GM21786 (cell line): ENCODE results near the gene IL11.
"Not testable (repeated sequence)": the region's sequence is repeated elsewhere in the genome, so short reads cannot be mapped to it uniquely, and the experiment has no call there.

ENCODE experiments used
- ATAC-seq: cut with Tn5 transposase; IDR thresholded peaks from one replicate; pipeline ENCODE4 v1.9.1; 2021; ENCODE audit not compliant: unreplicated experiment

The IL11 gene

DNA sequence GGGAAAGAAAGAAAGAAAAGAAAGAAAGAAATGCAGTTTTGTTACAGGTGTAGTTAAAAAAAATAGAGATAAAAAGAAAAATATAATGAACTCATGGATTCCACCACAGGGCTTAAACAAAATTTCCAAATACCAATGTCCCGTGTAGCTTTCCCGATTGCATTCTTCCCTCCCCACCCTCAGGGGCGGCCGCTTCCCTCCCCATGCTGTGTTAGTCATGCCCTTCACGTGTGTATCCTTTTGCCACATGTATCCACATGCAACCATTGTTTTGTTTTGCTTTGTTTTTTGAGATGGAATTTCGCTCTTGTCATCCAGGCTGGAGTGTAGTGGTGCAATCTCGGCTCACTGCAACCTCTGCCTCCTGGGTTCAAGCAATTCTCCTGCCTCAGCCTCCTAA is 34.2 kb downstream of the IL11 start:
- no peak for ATAC-seq

- no peak for ATAC-seq
Measured at GRCh38 chr19:55333870-55334269, 36.4 kb downstream of the IL11 start.

- not testable (repeated sequence) for ATAC-seq
Measured at GRCh38 chr19:55329791-55330190, 40.5 kb downstream of the IL11 start.

DNA sequence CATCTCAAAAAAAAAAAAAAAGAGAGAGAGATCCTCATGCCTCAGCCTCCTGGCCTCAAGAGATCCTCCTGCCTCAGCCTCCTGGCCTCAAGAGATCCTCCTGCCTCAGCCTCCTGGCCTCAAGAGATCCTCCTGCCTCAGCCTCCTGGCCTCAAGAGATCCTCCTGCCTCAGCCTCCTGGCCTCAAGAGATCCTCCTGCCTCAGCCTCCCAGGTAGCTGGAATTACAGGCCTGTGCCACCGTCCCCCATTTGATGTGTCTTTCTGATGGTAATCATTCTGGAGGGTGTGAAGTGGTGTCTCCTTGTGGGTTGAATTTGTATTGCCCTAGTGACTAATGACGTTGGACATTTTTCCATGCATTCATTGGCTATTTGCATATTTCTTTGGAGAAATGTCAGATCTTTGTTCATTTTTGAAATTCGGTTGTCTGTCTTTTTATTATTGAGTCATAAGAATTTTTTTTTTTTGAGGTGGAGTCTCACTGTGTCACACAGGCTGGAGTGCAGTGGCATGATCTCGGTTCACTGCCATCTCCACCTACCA is 41.4 kb downstream of the IL11 start:
- ATAC-seq = not testable (repeated sequence)

DNA sequence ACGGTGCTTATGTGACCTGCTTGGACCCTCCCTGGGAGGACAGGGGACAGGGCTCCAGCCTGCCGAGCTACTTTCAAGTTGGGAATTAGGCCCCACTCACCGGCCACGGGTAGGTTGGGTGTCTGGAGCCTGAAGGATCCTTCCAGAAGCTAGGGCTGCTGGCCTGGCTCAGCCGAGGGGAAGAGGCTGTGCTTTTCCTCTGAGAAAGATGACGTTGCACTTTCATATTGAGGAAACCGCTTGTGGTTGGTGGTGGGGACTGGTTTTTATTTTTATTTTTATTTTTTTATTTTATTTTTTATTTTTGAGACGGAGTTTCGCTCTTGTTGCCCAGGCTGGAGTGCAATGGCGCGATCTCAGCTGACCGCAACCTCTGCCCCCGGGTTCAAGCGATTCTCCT is 45.1 kb downstream of the IL11 start, which contains the start of gene TMEM150B:
TSS of gene TMEM150B (minus strand) at position 170 of the 400 bp plus-strand sequence. CDS start 4,305 bp downstream, outside the sequence.
- no peak for ATAC-seq

DNA sequence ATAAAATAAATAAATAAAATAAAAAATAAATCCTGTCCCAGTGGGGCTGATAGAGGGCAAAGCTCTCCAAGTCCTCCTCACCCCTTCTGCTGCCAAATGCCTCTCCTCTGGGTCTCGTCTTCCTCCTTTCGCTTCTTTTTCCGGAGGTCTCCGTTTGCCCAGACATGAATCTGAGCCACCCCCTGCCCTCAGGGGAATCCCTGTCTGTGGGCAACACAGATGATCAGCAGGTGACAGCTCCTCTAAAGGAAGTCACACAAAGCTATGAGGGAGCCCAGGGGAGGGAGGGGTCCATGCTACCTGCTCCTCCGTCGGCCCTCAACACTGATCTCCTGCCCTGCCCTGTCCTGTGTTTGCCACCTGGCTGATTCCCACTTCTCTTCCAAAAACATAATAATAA is 45.6 kb downstream of the IL11 start:
- ATAC-seq = no peak

GRCh38 chr19:55322204-55322885 is 47.9 kb downstream of the IL11 start:
- no peak for ATAC-seq

DNA sequence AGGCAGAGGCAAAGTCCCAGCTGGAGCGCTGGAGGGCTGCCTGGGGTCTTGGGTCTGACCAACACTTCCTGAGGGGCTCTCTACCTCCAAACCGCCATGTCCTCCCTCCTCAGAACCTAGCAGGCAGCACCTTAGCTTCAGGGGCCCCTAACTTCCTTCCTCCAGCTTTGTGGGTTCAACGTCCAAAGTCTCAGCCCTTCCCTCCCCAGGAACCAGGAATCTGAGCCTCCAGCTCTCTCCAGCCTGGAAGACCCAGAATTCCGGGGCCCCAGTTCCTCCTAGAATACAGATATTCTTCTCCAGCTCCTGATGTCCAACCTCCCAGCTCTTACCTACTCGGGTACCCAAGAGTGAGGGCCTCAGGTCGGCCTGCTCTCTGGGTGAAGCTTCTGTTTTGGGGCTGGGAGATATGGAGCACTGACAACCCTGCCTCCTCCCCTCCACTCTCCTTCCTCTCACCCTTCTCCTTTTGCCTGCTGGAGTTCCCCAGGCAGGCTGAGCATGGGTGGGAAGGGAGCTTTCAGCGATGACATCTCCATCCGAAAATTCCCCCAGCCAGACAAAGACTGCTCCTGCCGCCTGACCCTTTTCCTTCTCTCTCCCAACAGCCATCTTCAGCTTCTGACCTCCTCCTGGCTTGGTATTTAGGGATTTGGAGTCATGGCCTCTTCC is 48.7 kb downstream of the IL11 start:
- no peak for ATAC-seq

DNA sequence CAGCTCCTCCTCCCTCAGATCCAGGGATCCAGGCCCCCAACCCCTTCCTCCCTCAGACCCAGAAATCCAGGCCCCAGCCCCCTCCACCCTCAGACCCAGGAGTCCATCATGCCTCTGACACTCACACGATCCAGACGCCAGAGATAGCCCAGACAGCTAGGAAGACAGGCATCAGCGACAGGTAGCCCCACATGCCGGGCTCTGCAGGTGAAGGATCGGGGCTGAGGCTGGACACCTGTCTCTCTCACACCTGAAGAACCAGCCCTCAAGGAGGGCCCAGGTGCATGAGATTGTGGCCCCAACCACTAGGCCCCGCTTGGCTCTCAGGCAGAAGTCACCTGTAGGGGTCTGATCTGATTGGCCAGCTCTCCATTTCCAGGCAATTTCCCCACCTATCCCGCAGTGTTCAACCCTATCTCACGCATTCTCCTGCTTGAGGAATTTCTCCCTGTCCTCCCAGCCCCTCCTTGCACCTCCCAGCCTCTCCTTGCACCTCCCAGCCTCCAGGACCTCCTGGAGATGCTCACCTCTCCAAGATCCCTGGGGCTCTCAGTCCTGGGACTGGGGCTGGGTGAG is 49.3 kb downstream of the IL11 start:
- no peak for ATAC-seq

DNA sequence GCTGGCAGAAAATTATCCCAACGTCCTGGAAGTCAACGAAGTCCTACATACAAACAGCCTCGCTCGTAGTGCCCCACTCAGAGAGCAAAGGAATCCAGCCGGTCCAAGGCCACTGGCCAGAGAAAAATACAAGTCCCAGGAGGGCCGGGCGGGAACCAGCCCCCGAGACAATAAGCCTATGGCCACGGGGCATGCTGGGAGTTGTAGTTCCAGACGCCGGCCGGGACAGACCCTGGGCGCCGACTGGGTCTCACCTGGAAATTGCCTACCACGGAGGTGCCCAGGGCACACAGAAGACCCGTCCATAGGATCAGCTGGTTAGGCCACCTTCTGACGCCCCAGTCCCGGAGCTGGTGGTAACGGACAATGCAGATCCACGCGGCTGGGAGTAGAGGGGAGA is 50.5 kb downstream of the IL11 start:
- ATAC-seq = no peak

DNA sequence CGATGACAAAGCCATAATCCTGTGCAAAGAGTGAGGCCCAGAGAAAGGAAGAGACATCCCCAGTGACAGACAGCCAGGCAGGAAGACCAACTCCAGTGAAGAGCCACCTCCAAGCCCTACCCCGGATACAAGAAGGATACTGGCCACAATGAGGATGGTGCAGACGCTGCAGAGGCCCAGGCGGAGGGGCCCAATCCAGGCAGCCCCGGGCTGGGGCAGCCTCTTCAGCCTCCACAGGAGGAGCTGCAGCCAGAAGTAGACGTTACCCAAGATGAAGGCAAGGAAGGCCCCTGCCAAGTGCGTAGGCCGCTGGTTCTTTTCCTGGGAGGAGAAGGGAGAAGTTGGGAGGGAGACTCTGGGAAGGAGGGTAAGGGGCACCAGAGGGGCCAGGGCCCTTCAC is 53.6 kb downstream of the IL11 start:
- no peak for ATAC-seq

DNA sequence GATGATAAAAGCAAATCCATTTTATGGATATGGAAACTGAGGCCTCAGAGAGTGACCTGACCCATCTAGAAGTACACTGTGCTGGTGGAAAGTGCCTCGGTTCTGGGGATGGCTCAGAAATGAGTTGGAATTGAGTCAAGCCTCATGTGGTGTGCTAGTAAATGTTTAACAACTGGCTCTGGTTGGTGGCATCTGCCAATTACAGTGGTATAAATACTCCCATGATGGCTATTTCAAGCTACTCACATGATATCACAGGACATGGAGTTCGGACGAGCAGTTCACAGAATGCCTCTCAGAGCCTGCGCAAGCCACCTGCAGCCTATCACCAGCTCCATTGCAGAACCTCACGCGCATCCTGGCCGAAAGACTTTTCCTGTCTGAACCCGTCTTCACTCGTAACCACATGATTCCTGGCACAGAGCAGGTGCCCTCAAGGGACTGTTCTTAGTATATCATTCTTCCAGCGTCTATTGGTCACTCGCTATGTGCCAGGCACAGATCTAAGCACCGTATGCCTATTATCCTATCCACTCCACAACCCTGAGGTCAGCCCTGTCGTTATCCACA is 54.2 kb downstream of the IL11 start:
- no peak for ATAC-seq

DNA sequence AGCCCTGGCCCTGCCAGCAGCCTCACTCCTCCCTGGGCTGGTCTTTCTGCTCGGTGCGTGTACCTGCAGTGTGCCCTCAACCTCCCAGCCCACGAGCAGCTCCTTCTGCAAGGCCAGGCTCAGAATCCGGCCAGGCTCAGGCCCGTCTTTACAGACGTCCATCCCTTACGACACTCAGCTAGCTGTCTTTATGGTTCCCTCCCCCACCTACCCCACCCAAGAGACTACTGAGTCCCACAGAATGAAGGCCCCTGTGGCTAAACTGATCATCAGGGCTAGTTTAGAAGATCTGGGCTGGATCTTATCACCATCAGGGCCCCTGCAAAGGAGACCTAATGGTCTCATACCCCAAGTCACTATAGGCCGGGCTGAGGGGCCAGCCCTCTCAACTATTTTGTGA is 55.9 kb downstream of the IL11 start:
- ATAC-seq = no peak
